GM19455 (cell line): ENCODE measurements around the gene KYAT1.

Source experiments
- ATAC-seq: cut with Tn5 transposase; IDR thresholded peaks from one replicate; pipeline ENCODE4 v1.9.1; 2021; ENCODE audit not compliant: unreplicated experiment

Gene KYAT1

DNA sequence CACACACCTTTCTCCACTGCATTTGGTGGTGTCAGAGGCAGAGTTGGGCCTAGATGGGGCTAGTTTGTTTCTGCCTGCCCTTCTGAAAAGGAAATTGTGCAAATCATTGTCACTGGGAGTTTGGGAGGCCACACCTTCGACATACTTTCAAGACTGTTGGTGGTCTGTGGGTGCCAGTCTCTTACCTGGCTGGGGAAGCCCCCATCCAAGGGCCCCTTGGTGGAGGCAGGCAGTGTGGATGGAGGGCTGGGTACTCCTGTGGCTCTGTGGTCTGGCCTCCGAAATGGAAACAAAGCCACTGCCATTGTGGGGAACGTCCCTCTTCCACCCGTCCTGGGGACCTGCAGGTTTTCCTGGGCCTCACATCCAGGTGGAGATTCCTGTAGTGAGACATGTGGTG lies 28.1 kb upstream of the KYAT1 start:
- ATAC-seq, result no peak

GRCh38 chr9:128908372-128908771 lies 26.6 kb upstream of the KYAT1 start:
- ATAC-seq, result no peak

GRCh38 chr9:128906741-128907140 lies 25.0 kb upstream of the KYAT1 start:
- no peak for ATAC-seq

DNA sequence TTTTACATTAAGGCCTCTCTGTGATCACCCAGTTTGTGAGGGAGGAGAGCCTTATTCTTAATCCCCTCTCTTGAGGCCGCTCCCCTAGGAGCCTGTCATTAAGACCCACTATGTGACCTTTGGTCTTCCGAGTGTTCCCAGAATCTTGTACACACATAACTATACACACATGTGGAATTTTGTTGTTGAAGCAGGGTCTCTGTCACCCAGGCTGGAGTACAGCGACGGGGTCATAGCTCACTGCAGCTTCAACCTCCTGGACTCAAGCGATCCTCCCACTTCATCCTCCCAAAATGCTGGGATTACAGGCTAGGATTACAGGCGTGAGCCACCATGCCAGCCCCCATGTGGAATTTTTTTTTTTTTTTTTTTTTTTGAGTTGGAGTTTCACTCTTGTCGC lies 24.2 kb upstream of the KYAT1 start:
- no peak for ATAC-seq

GRCh38 chr9:128903871-128904620 lies 22.3 kb upstream of the KYAT1 start:
- ATAC-seq, result no peak

GRCh38 chr9:128903079-128903461 lies 21.3 kb upstream of the KYAT1 start:
- no peak for ATAC-seq

DNA sequence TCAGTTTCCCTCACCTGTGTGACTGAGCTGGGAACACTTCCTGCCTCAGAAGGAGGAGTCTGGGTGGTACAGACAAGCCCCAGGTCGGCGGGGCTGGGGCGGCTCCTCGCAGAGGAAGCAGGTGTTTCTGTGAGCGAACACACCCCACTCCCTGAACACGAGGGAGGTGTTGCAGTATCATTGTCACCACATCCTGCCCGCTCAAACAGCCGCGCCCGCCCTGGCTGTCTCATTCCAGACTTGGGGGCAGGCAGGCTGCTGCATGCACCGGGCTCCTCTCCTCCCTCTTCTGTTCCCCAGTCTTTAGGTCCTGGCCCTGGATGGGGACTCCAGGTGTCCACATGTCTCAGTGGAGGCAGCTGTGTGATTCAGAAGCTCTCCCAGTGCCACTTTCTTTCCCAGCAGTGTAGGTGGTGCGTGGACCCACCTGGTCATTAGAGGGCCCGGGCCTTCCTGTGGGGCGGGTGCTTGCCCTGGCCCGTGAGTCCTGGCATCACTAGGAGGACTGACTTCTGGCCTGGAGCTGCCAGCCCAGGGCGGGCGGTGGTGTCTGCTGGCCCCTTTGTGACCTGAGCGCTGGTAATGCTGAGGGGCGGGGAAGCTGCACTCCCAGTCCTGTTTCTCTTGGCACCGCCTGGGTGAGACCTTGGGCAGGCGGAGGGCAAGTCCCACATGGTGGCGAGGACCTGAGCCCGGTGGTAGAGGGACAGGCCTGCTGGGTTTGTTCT lies 20.8 kb upstream of the KYAT1 start:
- peak; percentile 78 for ATAC-seq

GRCh38 chr9:128901822-128902221 lies 20.1 kb upstream of the KYAT1 start:
- no peak for ATAC-seq

- ATAC-seq, result no peak
Observed at GRCh38 chr9:128901379-128901778, 19.6 kb upstream of the KYAT1 start.

DNA sequence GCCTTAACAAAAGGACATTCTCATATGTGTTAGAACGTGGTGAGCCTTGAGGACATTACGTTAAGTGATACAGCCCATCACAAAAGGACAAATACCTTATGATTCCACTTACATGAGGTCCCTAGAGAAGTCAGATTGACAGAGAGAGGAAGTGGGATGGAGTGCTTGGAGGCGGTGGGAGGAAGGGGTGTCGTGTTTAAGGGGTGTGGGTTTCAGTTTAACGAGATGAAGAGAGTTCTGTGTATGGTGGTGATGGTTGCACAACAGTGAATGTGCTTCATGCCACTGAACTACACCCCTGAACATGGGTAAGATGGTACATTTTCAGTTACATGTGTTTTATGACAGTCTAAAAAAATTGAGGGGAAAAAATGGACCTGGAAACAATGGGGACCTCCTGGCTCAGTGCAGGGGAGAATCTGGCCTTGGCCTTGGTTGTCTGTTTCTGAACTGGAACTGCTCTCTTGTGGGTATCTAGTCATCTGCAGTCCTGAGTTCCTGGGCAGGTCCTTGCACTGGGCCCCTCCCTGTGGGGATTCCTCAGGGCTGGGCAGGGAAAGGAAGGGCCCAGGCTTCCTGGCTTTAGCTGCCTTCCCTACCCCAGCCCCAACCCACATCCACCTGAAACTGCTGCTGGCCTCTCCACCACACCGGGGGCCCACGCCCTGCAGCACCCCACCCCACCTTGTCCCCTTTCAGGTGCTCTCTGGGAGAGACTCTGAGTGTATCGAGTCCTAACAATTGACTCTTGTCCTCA lies 18.0 kb upstream of the KYAT1 start:
- ATAC-seq, result no peak

DNA sequence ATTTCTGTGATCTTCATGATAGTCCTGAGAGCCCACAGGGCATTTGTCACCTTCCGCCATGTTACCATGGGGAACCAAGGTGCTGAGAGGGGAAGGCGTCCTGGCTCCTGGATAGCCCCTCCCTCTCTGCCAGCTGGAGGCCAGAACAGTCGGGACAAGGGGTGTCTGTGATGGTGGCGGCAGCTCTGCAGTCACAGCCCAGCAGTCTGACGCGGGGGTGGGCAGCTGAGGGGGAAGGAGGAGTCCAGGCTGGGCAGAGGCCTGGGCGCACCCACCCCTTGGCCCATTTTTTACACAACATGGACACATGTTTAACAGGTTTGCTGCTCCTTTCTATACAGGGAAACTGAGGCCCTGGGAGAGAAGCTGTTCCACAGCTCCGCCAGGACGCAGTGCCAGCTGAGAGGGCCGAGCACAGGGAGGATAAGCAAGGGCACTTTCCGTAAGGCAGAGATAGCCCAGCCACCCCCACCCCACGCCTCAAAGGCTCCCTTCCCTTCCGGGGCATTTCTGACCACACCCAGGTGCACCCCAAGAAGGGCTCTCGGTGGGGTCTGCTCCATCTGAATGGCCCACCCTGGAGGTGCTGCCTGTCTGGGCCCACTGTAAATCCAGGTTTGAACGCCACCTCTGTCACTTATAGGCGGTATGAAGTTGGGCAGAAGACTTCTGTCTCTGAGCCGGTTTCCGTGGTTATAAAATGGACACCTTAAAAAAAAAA lies 17.3 kb upstream of the KYAT1 start:
- no peak for ATAC-seq

GRCh38 chr9:128898382-128898781 lies 16.6 kb upstream of the KYAT1 start:
- no peak for ATAC-seq

DNA sequence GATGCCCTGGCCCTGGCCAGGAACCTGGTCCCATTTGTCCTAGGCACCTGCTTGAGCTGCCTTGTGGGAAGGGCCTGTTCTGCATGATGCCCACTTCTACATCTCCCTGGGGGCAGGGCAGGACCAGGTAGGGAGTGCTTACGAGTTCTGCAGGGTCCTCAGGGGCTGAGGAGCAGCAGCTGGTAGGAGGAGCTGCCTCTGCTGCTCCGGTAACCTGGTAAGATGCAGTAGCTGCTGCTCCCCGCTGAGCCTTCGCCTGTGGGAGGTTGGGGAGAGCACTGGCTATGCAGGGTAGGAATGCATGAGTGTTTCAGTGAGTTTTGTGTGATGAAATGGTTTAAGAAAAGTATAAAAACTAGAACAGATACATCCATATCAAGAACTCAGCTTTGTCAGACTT lies 13.8 kb upstream of the KYAT1 start:
- ATAC-seq, result no peak

- ATAC-seq, result no peak
Observed at GRCh38 chr9:128894764-128895163, 13.0 kb upstream of the KYAT1 start.

DNA sequence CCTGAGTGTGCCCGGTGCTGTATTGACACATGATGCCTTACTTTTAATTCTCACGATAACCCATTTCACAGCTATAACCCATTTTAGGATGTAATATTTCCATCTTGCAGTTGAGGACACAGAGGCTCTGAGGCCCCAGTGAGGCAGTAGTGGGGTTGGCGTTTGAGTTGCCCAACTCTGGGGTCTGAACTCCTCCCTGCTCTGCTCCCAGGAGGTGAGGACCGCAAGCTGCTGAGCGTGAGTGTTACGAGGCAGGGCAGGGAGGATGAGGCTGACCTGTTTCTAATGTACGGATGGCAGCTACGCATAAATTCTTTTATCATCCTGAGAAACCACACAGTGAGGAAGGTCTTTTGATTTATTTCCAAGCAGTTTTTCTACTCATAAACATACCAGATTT lies 11.6 kb upstream of the KYAT1 start:
- ATAC-seq, result no peak

DNA sequence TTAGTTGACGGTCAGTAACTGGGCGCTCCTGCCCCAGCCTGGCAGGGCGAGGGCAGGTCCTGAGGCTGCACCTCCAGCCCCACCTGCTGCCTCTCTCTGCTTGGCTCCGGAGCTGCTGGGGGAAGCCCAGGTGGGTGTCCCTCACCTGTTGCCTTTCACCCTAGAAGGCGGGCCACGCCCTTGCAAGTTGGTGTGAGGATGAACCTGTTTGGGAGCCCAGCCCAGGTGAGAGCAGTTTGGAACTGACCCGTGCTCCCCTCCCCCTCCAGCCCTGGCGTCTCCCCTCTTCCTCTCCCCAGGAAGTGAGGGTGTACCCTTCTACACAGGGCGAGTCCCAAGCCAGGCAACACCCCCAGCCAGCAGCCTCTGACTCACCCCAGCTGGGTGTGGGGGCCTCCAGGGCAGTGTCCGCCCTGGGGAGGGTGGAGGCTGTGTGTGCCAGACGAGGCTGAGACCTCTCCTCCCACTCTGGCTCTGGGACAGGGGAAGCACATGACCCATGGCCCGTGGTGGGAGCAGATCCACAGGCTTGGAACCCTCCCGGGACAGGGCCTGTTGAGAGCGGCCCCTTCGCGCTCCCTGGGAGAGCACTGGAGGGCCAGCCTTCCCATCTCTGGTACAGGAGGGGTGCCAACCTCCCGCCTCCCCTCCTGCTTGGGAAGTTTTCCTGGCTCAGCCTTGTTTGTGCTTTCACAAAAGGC lies 10.6 kb upstream of the KYAT1 start:
- no peak for ATAC-seq

GRCh38 chr9:128891321-128892220 lies 9.8 kb upstream of the KYAT1 start:
- ATAC-seq, result no peak

DNA sequence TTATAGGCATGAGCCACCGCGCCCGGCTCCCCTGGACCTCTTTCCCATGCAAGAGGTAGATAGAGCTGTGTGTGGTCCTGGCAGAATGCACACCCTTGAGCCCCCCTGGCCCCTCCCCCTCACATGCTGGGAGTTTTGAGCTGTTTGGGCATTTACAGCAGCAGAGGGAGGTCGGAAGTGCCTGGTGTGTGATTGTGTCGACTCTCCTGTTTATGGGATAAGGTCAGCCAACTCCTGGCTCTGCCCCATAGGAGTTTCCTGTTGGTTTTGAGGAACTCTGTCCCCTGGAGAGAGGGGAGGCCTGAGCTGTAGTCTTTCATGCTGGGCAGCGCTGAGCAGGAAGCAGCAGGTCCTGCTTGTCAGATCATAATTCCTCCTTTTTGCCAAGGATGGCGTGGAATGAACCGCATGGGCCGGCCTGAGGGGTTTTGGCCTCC lies 6.2 kb upstream of the KYAT1 start:
- no peak for ATAC-seq

- no peak for ATAC-seq
Observed at GRCh38 chr9:128887049-128887448, 5.3 kb upstream of the KYAT1 start.
